Measurements from ENCODE around the gene EML2.

DNA sequence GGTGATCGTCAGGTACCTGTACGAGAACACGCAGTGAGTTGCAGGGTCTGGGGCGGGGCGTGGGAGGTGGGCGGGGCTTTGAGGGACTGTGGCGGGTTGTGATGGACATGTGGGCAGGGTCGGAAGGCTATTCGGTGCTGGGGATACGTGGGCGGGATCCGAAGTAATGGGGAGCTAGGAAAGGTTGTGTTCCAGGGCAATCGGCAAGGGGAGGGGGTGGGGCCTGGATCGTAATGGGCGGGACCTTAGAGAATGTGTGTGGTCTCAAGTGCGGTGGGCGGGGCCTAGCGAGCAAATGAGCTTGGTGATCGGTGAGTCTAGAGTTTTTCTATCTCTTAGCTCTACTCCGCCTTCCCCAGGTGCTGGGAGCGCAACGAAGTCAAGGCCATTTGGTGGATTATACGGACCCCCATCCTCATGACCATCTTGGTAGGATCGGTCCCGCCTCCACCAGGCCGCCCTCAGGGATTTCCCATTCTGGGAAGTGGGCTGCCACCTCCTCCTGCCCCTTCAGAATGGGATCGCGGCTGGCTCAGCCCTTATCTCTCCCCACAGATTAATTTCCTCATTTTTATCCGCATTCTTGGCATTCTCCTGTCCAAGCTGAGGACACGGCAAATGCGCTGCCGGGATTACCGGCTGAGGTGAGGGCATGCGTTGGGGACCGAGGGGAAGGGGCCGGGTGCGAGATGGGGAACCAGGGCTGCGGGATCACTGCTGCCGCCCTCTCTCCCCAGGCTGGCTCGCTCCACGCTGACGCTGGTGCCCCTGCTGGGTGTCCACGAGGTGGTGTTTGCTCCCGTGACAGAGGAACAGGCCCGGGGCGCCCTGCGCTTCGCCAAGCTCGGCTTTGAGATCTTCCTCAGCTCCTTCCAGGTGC is 38.4 kb upstream of the EML2 start:
- TF ChIP-seq ZNF223 (tag by site-specific recombination; IDR thresholded peaks at IDR 0.05), result no peak
- no peak for TF ChIP-seq ZBTB1 (tag by site-specific recombination; IDR thresholded peaks at IDR 0.05)
- no peak for TF ChIP-seq ZNF174 (tag by site-specific recombination; IDR thresholded peaks at IDR 0.05)
